C4-2B (cell line): Measurements from ENCODE around the gene GADD45G.

Experiments
- ZFX ChIP-seq: fragments of 450-650 bp; IDR thresholded peaks from 2 replicates; pipeline ENCODE4 v1.6.1; 2017
- TF ChIP-seq, protein P1 (sequence below): fragments of 450-650 bp; conservative IDR thresholded peaks from 2 replicates; pipeline ENCODE4 v1.5.1; 2017; ENCODE audit warnings: mild to moderate bottlenecking

DNA sequence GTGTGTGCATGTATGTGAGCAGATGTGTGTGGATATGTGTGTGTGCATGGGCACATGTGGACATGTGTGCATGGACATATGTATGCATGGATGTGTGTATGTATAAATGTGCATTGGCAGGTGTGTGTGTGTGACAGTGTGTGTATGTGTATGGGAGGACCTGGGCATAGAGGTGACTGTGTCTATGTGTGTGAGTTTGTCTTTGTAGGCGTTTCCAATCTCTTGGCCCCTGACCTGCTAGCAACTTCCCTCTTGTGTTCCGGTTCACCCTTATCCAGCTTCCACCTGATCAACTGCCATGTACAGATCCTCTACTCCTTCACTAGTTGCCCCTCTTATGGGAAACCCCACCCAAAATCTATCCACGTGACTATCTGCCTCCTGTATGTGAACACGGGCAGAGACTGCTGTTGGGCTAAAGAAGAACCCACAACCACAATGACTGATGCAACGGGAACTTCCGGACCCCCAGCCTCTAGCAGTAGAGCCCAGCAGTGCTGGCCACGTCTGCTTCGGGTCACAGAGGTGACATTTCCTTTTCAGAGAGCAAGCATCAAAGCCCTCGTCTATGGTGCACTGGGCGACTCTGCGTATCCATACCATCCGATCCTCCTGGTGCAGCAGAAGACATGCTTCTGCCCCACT is 24.9 kb upstream of the GADD45G start:
- TF ChIP-seq, protein P1, sequence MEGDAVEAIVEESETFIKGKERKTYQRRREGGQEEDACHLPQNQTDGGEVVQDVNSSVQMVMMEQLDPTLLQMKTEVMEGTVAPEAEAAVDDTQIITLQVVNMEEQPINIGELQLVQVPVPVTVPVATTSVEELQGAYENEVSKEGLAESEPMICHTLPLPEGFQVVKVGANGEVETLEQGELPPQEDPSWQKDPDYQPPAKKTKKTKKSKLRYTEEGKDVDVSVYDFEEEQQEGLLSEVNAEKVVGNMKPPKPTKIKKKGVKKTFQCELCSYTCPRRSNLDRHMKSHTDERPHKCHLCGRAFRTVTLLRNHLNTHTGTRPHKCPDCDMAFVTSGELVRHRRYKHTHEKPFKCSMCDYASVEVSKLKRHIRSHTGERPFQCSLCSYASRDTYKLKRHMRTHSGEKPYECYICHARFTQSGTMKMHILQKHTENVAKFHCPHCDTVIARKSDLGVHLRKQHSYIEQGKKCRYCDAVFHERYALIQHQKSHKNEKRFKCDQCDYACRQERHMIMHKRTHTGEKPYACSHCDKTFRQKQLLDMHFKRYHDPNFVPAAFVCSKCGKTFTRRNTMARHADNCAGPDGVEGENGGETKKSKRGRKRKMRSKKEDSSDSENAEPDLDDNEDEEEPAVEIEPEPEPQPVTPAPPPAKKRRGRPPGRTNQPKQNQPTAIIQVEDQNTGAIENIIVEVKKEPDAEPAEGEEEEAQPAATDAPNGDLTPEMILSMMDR, result no peak
- TF ChIP-seq ZFX, result no peak
